ENCODE results near the gene CTSF. TPM values are rescaled to one million over a fixed set of nuclear protein-coding genes. Genes with fewer than 3 reads are reported as not detected.
A peak's percentile ranks its signal among the peaks of the same experiment; 100 is the strongest.
"Not testable (repeated sequence)": the region's sequence is repeated elsewhere in the genome, so short reads cannot be mapped to it uniquely, and the experiment has no call there.

CTSF gene
- total and polyA plus RNA-seq, 2 experiments from 2014 or later: 0.60 to 1.1 TPM

GRCh38 chr11:66586136-66586535 is 17.7 kb upstream of the CTSF start:
- H2AFZ ChIP-seq: no peak overlapping the region

DNA sequence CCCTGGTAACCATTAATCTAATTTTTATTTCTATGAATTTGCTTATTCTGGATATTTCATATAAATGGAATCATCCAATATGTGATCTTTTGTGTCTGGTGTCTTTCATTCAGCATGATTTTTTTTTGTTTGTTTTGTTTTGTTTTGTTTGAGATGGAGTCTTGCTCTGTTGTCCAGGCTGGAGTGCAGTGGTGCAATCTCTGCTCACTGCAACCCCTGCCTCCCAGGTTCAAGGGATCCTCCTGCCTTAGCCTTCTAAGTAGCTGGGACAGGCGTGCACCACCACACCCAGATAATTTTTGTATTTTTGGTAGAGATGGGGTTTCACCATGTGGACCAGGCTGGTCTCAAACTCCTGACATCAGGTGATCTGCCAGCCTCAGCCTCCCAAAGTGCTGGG is 17.0 kb upstream of the CTSF start:
- not testable (repeated sequence) for H3K36me3 ChIP-seq (replicated peaks; ENCODE audit: insufficient read depth, low read depth); H3K4me3 ChIP-seq; H3K4me2 ChIP-seq; H4K20me1 ChIP-seq (ENCODE audit: insufficient read depth, poor library complexity, severe bottlenecking); H3K4me1 ChIP-seq (ENCODE audit: insufficient read depth); H3K9me2 ChIP-seq (replicated peaks; ENCODE audit: insufficient read depth); DNase-seq (ENCODE audit: low spot score); H3K27me3 ChIP-seq; H3K27ac ChIP-seq; H2AFZ ChIP-seq; H3K9me3 ChIP-seq (ENCODE audit: low read depth); H3K79me2 ChIP-seq
- WGBS (ENCODE audit: low lambda C conversion rate, missing lambda C conversion rate): 100% methylated on average over 1 of the region's 1 CpG

More at GRCh38 chr11:66586136-66586535, 17.7 kb upstream of the CTSF start:
- no peak overlapping the region for H3K27ac ChIP-seq
- H3K27me3 ChIP-seq: no peaks in the 10 kb centered on the region
- H4K20me1 ChIP-seq (ENCODE audit: insufficient read depth, poor library complexity, severe bottlenecking): no peaks in the 10 kb centered on the region
- H3K9me2 ChIP-seq (replicated peaks; ENCODE audit: insufficient read depth): no peaks in the 10 kb centered on the region
- H3K4me3 ChIP-seq: no peak overlapping the region
- H3K79me2 ChIP-seq: no peaks in the 10 kb centered on the region
- H3K9me3 ChIP-seq (ENCODE audit: low read depth): no peaks in the 10 kb centered on the region
- TF ChIP-seq, protein P1, sequence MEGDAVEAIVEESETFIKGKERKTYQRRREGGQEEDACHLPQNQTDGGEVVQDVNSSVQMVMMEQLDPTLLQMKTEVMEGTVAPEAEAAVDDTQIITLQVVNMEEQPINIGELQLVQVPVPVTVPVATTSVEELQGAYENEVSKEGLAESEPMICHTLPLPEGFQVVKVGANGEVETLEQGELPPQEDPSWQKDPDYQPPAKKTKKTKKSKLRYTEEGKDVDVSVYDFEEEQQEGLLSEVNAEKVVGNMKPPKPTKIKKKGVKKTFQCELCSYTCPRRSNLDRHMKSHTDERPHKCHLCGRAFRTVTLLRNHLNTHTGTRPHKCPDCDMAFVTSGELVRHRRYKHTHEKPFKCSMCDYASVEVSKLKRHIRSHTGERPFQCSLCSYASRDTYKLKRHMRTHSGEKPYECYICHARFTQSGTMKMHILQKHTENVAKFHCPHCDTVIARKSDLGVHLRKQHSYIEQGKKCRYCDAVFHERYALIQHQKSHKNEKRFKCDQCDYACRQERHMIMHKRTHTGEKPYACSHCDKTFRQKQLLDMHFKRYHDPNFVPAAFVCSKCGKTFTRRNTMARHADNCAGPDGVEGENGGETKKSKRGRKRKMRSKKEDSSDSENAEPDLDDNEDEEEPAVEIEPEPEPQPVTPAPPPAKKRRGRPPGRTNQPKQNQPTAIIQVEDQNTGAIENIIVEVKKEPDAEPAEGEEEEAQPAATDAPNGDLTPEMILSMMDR (IDR thresholded peaks at IDR 0.05; ENCODE audit: poor library complexity): no peak
- no peak for TF ChIP-seq EZH2phosphoT487 (IDR thresholded peaks at IDR 0.05; ENCODE audit: low read depth, severe bottlenecking, unreplicated experiment)
- no peak for DNase-seq (ENCODE audit: low spot score)
- no peaks in the 10 kb centered on the region for H3K4me1 ChIP-seq (ENCODE audit: insufficient read depth)
- WGBS (ENCODE audit: low lambda C conversion rate, missing lambda C conversion rate): 44% methylated on average over 2 of the region's 2 CpGs
- no peaks in the 10 kb centered on the region for H3K36me3 ChIP-seq (replicated peaks; ENCODE audit: insufficient read depth, low read depth)
- no peak overlapping the region for H3K4me2 ChIP-seq

DNA sequence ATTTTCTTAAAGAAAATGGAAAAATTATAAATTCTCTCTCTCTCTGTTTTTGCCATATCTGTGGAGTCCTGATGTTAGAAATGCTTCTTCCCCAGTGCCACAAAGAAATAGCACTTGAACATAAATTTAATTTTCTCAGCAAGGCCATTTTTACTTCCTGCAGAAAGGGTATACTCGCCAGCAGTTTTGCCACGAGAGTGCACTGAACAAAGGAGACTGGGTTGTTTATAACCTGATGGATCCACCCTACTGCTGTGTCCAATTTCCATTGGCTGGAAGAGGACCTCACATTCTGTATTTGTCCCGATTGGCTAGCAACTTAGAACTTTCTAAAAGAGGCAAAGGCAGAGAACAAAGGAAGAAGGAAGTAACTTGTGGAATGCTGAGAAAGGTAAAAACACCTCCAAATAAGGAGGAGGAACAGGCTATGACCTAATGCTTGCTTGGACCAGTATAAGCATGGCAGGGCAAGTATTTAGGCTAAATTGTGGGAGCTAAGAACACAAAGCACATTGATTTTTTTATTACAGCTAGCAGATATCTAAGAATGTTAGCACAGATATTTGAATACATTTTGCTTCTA is 14.2 kb upstream of the CTSF start:
- not testable (repeated sequence) for H4K20me1 ChIP-seq (ENCODE audit: insufficient read depth, poor library complexity, severe bottlenecking); DNase-seq (ENCODE audit: low spot score); H2AFZ ChIP-seq; H3K9me2 ChIP-seq (replicated peaks; ENCODE audit: insufficient read depth); H3K4me3 ChIP-seq; H3K4me1 ChIP-seq (ENCODE audit: insufficient read depth); H3K79me2 ChIP-seq; H3K36me3 ChIP-seq (replicated peaks; ENCODE audit: insufficient read depth, low read depth); H3K4me2 ChIP-seq; H3K27me3 ChIP-seq; H3K9me3 ChIP-seq (ENCODE audit: low read depth)
- 37% methylated on average over 3 of the region's 3 CpGs for WGBS (ENCODE audit: low lambda C conversion rate, missing lambda C conversion rate)
- peak overlapping the region; percentile 61 for H3K27ac ChIP-seq

DNA sequence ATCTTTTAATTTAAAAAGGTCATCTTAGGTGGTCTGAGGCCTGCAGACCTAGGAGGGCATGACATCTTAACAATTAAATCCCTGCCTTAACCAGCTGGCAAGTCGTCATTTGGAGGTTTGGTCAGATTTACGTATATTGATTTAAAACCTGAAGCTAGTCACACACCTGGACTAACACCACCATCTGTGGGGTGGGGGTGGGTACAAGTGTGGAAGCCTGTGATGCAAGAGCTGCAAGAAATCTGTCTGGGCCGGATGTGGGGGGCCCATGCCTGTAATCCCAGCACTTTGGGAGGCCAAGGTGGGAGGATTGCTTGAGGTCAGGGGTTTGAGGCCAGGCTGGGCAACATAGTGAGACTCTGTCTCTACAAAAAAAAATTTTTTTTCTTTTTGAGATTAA is 12.9 kb upstream of the CTSF start:
- no peaks in the 10 kb centered on the region for H4K20me1 ChIP-seq (ENCODE audit: insufficient read depth, poor library complexity, severe bottlenecking)
- no peak for TF ChIP-seq EZH2 (IDR thresholded peaks at IDR 0.05; ENCODE audit: borderline replicate concordance)
- TF ChIP-seq EZH2phosphoT487 (IDR thresholded peaks at IDR 0.05; ENCODE audit: low read depth, severe bottlenecking, unreplicated experiment): no peak
- TF ChIP-seq, protein P1 (IDR thresholded peaks at IDR 0.05; ENCODE audit: poor library complexity): no peak
- no peaks in the 10 kb centered on the region for H3K36me3 ChIP-seq (replicated peaks; ENCODE audit: insufficient read depth, low read depth)
- no peak overlapping the region for H2AFZ ChIP-seq
- H3K9me3 ChIP-seq (ENCODE audit: low read depth): no peaks in the 10 kb centered on the region
- no peak overlapping the region for H3K4me3 ChIP-seq
- H3K79me2 ChIP-seq: no peaks in the 10 kb centered on the region
- H3K4me2 ChIP-seq: no peak overlapping the region
- no peaks in the 10 kb centered on the region for H3K9me2 ChIP-seq (replicated peaks; ENCODE audit: insufficient read depth)
- WGBS (ENCODE audit: low lambda C conversion rate, missing lambda C conversion rate): 81% methylated on average over 3 of the region's 3 CpGs
- DNase-seq (ENCODE audit: low spot score): no peak
- H3K4me1 ChIP-seq (ENCODE audit: insufficient read depth): no peaks in the 10 kb centered on the region
- H3K27ac ChIP-seq: no peak overlapping the region
- H3K27me3 ChIP-seq: no peaks in the 10 kb centered on the region
